Activated CD8-positive, alpha-beta memory T cell treated with anti-CD3 and anti-CD28 coated beads, Interleukin-2, amount 10 ng/mL, durations not matched to agents 7 days and 5 days (primary cell): Measurements from ENCODE around the gene SORBS1. TPM values are rescaled to one million over a fixed set of nuclear protein-coding genes. Genes with fewer than 3 reads are reported as not detected.

Experiments
- ATAC-seq: fragments of 150-1000 bp; cut with Tn5 transposase; one replicate; pipeline ENCODE4 v1.10.0; 2021; ENCODE audit warnings: moderate library complexity
- CTCF ChIA-PET: fragments of 350-600 bp; sonication (Branson Sonifier 250); formaldehyde crosslinking; loops from one replicate; lab custom pipeline; 2021; ENCODE audit warnings: antibody characterized with exemption; lab: Charles Lee
- DNase-seq: peaks from one replicate; pipeline ENCODE4 v3.0.0-alpha.2; 2020
- H3K27ac Mint-ChIP-seq: one replicate; pipeline ENCODE4 v1.8.0; 2021; ENCODE audit warnings: mild to moderate bottlenecking, mixed read lengths
- H3K27me3 Mint-ChIP-seq: one replicate; pipeline ENCODE4 v1.8.0; 2021; ENCODE audit warnings: mixed read lengths
- H3K36me3 Mint-ChIP-seq: one replicate; pipeline ENCODE4 v1.8.0; 2021; ENCODE audit warnings: mild to moderate bottlenecking, mixed read lengths
- H3K4me1 Mint-ChIP-seq: one replicate; pipeline ENCODE4 v1.8.0; 2021; ENCODE audit warnings: mixed read lengths
- H3K4me3 Mint-ChIP-seq: one replicate; pipeline ENCODE4 v1.8.0; 2021; ENCODE audit warnings: mild to moderate bottlenecking, moderate library complexity, mixed read lengths
- H3K9me3 Mint-ChIP-seq: one replicate; pipeline ENCODE4 v1.8.0; 2022; ENCODE audit warnings: low read depth, mixed read lengths
- total RNA-seq, 2 experiments: library from RNA; stranded (reverse); gene quantifications; one replicate each; pipeline ENCODE4 v1.2.3, GENCODE V29; 2021

Gene SORBS1
- total RNA-seq, 2 experiments from 2014 or later, result 0.47 to 0.89 TPM

- Mint-ChIP-seq H3K36me3 (no peaks in the 10 kb centered on the region), H3K27ac (no peak overlapping the region), H3K27me3 (peaks cover 1% of the 10 kb centered on the region), H3K9me3 (no peaks in the 10 kb centered on the region), H3K4me3 (no peak overlapping the region), H3K4me1 (no peaks in the 10 kb centered on the region)
- no peak for ATAC-seq
- CTCF ChIA-PET, result interaction anchor here (0.8 to 1.1 kb wide), 3 partner anchors 16 to 27 kb away, joined by 3 to 4 read pairs (median 3); no protein-coding TSS in a partner anchor
- DNase-seq, result no peak
These were observed 157.3 kb downstream of the SORBS1 start for GRCh38 chr10:95403700-95404461.

- CTCF ChIA-PET, result interaction anchor here (1.3 kb wide), 1 partner anchor 29 kb away, joined by 3 read pairs; no protein-coding TSS in a partner anchor
- no peaks in the 10 kb centered on the region for H3K4me1 Mint-ChIP-seq
- no peak for ATAC-seq
These were observed 159.3 kb downstream of the SORBS1 start for GRCh38 chr10:95401704-95402469.

GRCh38 chr10:95400787-95401186 is 160.4 kb downstream of the SORBS1 start:
- Mint-ChIP-seq H3K36me3 (no peaks in the 10 kb centered on the region), H3K4me1 (no peaks in the 10 kb centered on the region), H3K27me3 (peaks cover 2% of the 10 kb centered on the region), H3K27ac (no peak overlapping the region), H3K9me3 (no peaks in the 10 kb centered on the region), H3K4me3 (no peak overlapping the region)
- DNase-seq (no peak), ATAC-seq (no peak)
- CTCF ChIA-PET, result interaction anchor here (0.9 kb wide), 1 partner anchor 29 kb away, joined by 3 read pairs; no protein-coding TSS in a partner anchor

More at GRCh38 chr10:95401704-95402469, 159.3 kb downstream of the SORBS1 start:
- no peaks in the 10 kb centered on the region for H3K36me3 Mint-ChIP-seq
- no peak overlapping the region for H3K4me3 Mint-ChIP-seq
- H3K9me3 Mint-ChIP-seq, result no peaks in the 10 kb centered on the region
- no peak overlapping the region for H3K27ac Mint-ChIP-seq
- DNase-seq, result no peak
- H3K27me3 Mint-ChIP-seq, result no peaks in the 10 kb centered on the region

GRCh38 chr10:95399183-95399582 is 162.0 kb downstream of the SORBS1 start:
- Mint-ChIP-seq H3K27me3 (peaks cover 2% of the 10 kb centered on the region), H3K4me3 (no peak overlapping the region), H3K27ac (no peak overlapping the region), H3K36me3 (no peaks in the 10 kb centered on the region), H3K9me3 (no peaks in the 10 kb centered on the region), H3K4me1 (peaks cover 6% of the 10 kb centered on the region)
- DNase-seq (no peak), ATAC-seq (no peak)
- CTCF ChIA-PET, result no interaction called here

- no peak overlapping the region for H3K4me3 Mint-ChIP-seq
- peaks cover 13% of the 10 kb centered on the region for H3K4me1 Mint-ChIP-seq
- H3K36me3 Mint-ChIP-seq, result no peaks in the 10 kb centered on the region
- DNase-seq, result no peak
- peaks cover 2% of the 10 kb centered on the region for H3K27me3 Mint-ChIP-seq
- ATAC-seq, result no peak
- CTCF ChIA-PET, result interaction anchor here (1.4 kb wide), 1 partner anchor 12 kb away, joined by 4 read pairs; no protein-coding TSS in a partner anchor
- H3K9me3 Mint-ChIP-seq, result no peaks in the 10 kb centered on the region
- H3K27ac Mint-ChIP-seq, result no peak overlapping the region
These were observed 163.4 kb downstream of the SORBS1 start for GRCh38 chr10:95397747-95398146.

GRCh38 chr10:95395947-95396449 is 165.2 kb downstream of the SORBS1 start:
- peaks cover 13% of the 10 kb centered on the region for H3K4me1 Mint-ChIP-seq
- H3K4me3 Mint-ChIP-seq, result no peak overlapping the region
- no peaks in the 10 kb centered on the region for H3K36me3 Mint-ChIP-seq
- CTCF ChIA-PET, result no interaction called here
- ATAC-seq (no peak), DNase-seq (no peak)
- H3K27me3 Mint-ChIP-seq, result peaks cover 5% of the 10 kb centered on the region
- H3K9me3 Mint-ChIP-seq, result no peaks in the 10 kb centered on the region
- H3K27ac Mint-ChIP-seq, result no peak overlapping the region

GRCh38 chr10:95394161-95394880 is 166.8 kb downstream of the SORBS1 start:
- peak; percentile 84 for ATAC-seq
- Mint-ChIP-seq H3K27me3 (peaks cover 5% of the 10 kb centered on the region), H3K4me3 (peak overlapping the region; percentile 3), H3K36me3 (no peaks in the 10 kb centered on the region), H3K9me3 (no peaks in the 10 kb centered on the region), H3K27ac (no peak overlapping the region), H3K4me1 (peaks cover 13% of the 10 kb centered on the region)
- peak; percentile 73 for DNase-seq
- CTCF ChIA-PET, result interaction anchor here (1.4 to 1.9 kb wide), 2 partner anchors 18 to 20 kb away, joined by 3 to 11 read pairs; no protein-coding TSS in a partner anchor

- H3K36me3 Mint-ChIP-seq, result no peaks in the 10 kb centered on the region
- H3K4me3 Mint-ChIP-seq, result no peak overlapping the region
- H3K27ac Mint-ChIP-seq, result no peak overlapping the region
- peaks cover 13% of the 10 kb centered on the region for H3K4me1 Mint-ChIP-seq
- ATAC-seq (no peak), DNase-seq (no peak)
- no peaks in the 10 kb centered on the region for H3K9me3 Mint-ChIP-seq
- peaks cover 5% of the 10 kb centered on the region for H3K27me3 Mint-ChIP-seq
- CTCF ChIA-PET, result interaction anchor here (1.2 kb wide), 1 partner anchor 18 kb away, joined by 3 read pairs; no protein-coding TSS in a partner anchor
These were observed 168.4 kb downstream of the SORBS1 start for GRCh38 chr10:95392681-95393164.

- no peak overlapping the region for H3K27ac Mint-ChIP-seq
- H3K9me3 Mint-ChIP-seq, result no peaks in the 10 kb centered on the region
- peaks cover 13% of the 10 kb centered on the region for H3K4me1 Mint-ChIP-seq
- ATAC-seq (no peak), DNase-seq (no peak)
- peaks cover 8% of the 10 kb centered on the region for H3K27me3 Mint-ChIP-seq
- H3K36me3 Mint-ChIP-seq, result no peaks in the 10 kb centered on the region
- CTCF ChIA-PET, result interaction anchor here (0.6 to 1.2 kb wide), 3 partner anchors 17 to 95 kb away, joined by 3 to 4 read pairs (median 3); no protein-coding TSS in a partner anchor
- no peak overlapping the region for H3K4me3 Mint-ChIP-seq
These were observed 169.0 kb downstream of the SORBS1 start for GRCh38 chr10:95392217-95392584.

- H3K36me3 Mint-ChIP-seq, result no peaks in the 10 kb centered on the region
- ATAC-seq (peak; percentile 39), DNase-seq (no peak)
- peaks cover 8% of the 10 kb centered on the region for H3K27me3 Mint-ChIP-seq
- no peaks in the 10 kb centered on the region for H3K9me3 Mint-ChIP-seq
- CTCF ChIA-PET, result interaction anchor here (0.6 to 1.2 kb wide), 3 partner anchors 17 to 95 kb away, joined by 3 to 4 read pairs (median 3); no protein-coding TSS in a partner anchor
- H3K4me1 Mint-ChIP-seq, result peaks cover 13% of the 10 kb centered on the region
- H3K4me3 Mint-ChIP-seq, result no peak overlapping the region
- H3K27ac Mint-ChIP-seq, result no peak overlapping the region
These were observed 169.5 kb downstream of the SORBS1 start for GRCh38 chr10:95391581-95392216.

- CTCF ChIA-PET, result interaction anchor here (0.7 kb wide), 1 partner anchor 35 kb away, joined by 3 read pairs; no protein-coding TSS in a partner anchor
- H3K36me3 Mint-ChIP-seq, result no peaks in the 10 kb centered on the region
- DNase-seq (no peak), ATAC-seq (no peak)
- H3K27ac Mint-ChIP-seq, result no peak overlapping the region
- H3K27me3 Mint-ChIP-seq, result peaks cover 7% of the 10 kb centered on the region
- no peaks in the 10 kb centered on the region for H3K9me3 Mint-ChIP-seq
- no peak overlapping the region for H3K4me3 Mint-ChIP-seq
- peaks cover 13% of the 10 kb centered on the region for H3K4me1 Mint-ChIP-seq
These were observed 170.0 kb downstream of the SORBS1 start for GRCh38 chr10:95391164-95391563.

GRCh38 chr10:95389982-95390381 is 171.2 kb downstream of the SORBS1 start:
- CTCF ChIA-PET, result interaction anchor here (1.3 to 7.6 kb wide), 2 partner anchors 15 to 27 kb away, joined by 6 to 47 read pairs; no protein-coding TSS in a partner anchor
- H3K9me3 Mint-ChIP-seq, result no peaks in the 10 kb centered on the region
- H3K4me3 Mint-ChIP-seq, result no peak overlapping the region
- DNase-seq (no peak), ATAC-seq (no peak)
- H3K27ac Mint-ChIP-seq, result no peak overlapping the region
- H3K36me3 Mint-ChIP-seq, result no peaks in the 10 kb centered on the region
- H3K4me1 Mint-ChIP-seq, result peaks cover 13% of the 10 kb centered on the region
- H3K27me3 Mint-ChIP-seq, result peaks cover 15% of the 10 kb centered on the region
